GM08714 (cell line): ENCODE measurements around the gene MKRN2.

Experiments used
- H3K4me3 ChIP-seq: fragments of 200-500 bp; sonication (Bioruptor generic); 2 replicates; pipeline ENCODE4 v1.5.1; 2014; ENCODE audit warnings: mild to moderate bottlenecking, low read length, inconsistent platforms
- ZNF274 ChIP-seq: IDR thresholded peaks from 2 replicates; pipeline ENCODE4 v1.6.1; 2012; ENCODE audit warnings: mild to moderate bottlenecking, low read depth, low read length

Gene MKRN2

DNA sequence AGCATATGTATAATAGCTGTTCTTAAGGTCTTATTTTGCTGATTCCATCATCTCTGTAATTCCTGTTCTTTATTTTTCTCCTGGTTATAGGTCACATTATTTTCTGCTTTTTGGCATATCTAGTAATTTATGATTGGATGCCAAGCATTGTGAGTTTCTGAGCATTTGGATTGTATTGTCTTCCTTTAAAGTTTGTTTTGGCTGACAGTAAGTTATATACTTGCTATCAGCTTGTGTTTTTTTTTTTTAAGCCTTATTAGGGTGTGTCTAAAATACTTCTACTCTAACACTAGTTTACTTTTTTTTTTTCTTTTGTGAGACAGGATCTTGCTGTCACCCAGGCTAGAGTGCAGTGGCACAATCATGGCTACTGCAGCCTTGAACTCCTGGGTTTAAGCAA lies 10.1 kb downstream of the MKRN2 start:
- TF ChIP-seq ZNF274: no peak
- H3K4me3 ChIP-seq: no peak overlapping the region

DNA sequence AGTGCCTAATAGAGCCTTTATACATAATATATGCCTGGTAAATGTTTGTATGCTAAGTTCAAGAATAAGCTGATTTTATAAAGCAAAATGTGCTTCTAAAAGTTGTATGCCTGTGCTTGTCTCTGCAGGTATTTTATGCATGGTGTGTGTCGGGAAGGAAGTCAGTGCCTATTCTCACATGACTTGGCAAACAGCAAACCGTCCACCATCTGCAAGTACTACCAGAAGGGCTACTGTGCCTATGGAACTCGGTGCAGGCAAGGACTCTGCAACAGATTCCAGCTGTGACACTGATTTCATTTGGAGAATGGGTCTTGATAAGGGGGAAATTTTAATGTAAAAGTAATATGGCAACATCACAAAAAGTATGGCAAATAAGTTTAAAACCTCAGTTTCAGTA lies 11.9 kb downstream of the MKRN2 start:
- TF ChIP-seq ZNF274: no peak
- H3K4me3 ChIP-seq: no peak overlapping the region

DNA sequence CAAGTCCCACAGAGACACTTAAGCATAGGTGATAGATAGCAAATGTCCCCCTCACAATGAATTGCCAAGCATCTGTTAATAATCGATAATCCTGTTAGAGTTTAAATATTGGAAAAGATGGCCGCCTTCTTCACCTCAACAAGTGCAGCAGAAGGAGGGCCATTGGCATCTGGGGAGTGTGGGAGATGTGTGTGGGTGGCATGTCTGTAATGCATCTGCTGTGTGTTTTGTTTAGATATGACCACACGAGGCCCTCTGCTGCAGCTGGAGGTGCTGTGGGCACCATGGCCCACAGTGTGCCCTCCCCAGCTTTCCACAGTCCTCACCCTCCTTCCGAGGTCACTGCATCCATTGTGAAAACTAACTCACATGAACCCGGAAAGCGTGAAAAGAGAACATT lies 12.9 kb downstream of the MKRN2 start:
- no peak overlapping the region for H3K4me3 ChIP-seq
- TF ChIP-seq ZNF274: no peak

- no peak overlapping the region for H3K4me3 ChIP-seq
- no peak for TF ChIP-seq ZNF274
Measured at GRCh38 chr3:12571986-12572385, 15.1 kb downstream of the MKRN2 start.

- no peak overlapping the region for H3K4me3 ChIP-seq
- TF ChIP-seq ZNF274: no peak
Measured at GRCh38 chr3:12574131-12574530, 17.2 kb downstream of the MKRN2 start.

DNA sequence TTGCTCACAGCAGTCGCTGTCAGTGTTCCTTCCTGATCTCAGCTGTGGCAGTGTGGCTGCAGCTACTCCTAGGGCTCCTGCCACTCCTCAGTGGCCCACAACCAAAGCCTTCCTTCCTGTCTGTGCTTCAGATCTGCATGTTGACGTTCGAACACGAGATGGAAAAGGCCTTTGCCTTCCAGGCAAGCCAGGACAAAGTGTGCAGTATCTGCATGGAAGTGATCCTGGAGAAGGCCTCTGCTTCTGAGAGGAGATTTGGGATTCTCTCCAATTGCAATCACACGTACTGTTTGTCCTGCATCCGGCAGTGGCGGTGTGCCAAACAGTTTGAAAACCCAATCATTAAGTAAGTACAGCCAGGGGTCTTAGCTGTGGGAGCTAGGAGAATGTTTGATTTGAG lies 17.8 kb downstream of the MKRN2 start:
- H3K4me3 ChIP-seq: no peak overlapping the region
- TF ChIP-seq ZNF274: no peak

DNA sequence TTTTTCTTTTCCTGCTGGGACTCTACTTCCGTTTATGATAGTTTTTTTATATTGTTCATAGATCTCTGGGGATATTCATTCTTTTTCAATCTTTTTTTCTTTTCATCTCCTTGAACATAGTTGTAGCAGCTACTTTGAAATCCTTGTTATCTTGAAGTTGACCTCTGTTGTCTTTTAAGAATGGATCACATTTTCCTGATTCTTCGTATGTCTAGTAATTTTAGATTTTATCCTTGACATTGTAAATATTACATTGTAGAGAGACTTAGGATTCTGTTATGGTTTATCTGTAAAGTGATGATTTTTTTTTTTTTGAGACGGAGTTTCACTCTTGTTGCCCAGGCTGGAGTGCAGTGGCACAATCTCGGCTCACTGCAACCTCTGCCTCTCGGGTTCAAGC lies 20.5 kb downstream of the MKRN2 start:
- TF ChIP-seq ZNF274: no peak
- H3K4me3 ChIP-seq: no peak overlapping the region

DNA sequence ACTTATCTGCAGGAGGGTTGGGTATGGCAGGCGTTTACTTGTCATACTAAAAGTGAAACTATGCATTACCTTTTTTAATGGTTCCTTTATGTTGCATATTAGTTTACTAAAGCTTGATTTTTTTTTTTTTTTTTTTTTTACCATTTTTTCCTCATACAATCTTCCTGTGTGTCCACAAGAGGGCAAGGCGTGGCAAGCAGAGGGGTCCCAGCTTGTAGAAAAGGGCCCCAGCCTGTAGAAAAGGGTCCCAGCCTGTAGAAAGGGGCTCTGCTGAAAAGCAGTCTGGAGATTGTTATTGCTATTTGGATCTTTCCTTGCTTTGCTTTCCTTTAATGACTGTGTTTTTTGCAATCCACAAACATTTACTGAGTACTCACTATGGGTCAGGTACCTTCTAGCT lies 21.9 kb downstream of the MKRN2 start:
- no peak for TF ChIP-seq ZNF274
- no peak overlapping the region for H3K4me3 ChIP-seq

GRCh38 chr3:12579456-12579855 lies 22.6 kb downstream of the MKRN2 start:
- no peak overlapping the region for H3K4me3 ChIP-seq
- TF ChIP-seq ZNF274: no peak

DNA sequence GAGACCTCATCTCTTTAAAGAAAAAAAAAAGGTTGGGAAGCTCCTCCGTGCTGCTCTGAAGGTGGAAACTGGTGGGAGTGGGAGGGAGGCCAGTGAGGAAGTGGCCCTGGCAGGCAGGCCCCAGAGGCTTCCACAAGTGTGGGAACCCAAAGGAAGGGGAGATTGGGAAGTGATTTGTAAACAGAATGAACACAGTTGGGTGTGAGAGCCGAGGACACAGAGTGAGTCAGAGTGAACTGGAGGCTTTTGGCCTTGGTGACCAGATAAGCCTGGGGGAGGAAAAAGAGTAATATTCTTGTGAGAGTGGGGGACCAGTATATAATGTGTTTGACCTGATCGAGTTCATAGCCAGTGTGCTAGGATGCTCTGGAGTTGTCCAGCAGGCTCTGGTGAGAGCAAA lies 23.0 kb downstream of the MKRN2 start:
- no peak overlapping the region for H3K4me3 ChIP-seq
- TF ChIP-seq ZNF274: no peak

DNA sequence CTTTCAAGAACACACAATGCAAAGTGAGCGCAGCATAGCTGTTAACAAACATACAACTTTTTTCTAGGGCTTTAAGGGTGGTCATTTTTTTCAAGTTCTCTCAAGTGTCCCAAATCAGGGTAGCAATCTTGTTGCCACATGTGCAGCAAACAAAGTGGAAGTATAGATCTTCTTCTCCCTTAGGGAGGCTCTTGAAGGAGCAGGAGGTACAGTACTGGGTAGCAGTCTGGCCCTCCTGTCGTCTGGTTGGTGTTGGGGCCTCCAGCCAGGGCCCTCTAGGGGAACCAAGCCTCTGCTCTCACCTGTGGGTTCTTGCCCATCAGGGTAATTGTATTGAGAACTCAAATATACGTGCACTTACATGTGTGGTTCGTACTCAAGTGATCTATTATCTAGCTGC lies 25.8 kb downstream of the MKRN2 start:
- H3K4me3 ChIP-seq: no peak overlapping the region
- TF ChIP-seq ZNF274: no peak

- no peak overlapping the region for H3K4me3 ChIP-seq
- TF ChIP-seq ZNF274: no peak
Measured at GRCh38 chr3:12583280-12583679, 26.4 kb downstream of the MKRN2 start.

DNA sequence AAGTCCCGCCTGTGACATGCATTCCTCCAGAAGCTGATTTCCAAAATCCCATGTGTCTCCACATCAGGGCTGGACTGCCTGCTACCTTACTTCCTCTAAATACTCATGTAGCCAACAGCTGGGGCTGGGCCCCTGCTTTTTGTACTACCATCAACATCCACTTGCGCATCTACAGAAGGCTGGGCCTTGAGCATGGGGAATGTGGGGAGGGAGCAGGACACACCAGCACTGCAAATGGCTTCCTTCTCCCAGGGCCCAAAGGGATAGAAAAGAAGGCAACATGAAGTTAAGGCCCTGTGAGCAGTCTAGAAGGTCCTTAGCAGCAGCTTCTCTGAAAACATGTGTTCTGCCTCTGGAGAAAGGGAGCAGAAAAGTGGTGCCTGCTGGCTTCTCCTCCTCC lies 27.2 kb downstream of the MKRN2 start:
- no peak overlapping the region for H3K4me3 ChIP-seq

DNA sequence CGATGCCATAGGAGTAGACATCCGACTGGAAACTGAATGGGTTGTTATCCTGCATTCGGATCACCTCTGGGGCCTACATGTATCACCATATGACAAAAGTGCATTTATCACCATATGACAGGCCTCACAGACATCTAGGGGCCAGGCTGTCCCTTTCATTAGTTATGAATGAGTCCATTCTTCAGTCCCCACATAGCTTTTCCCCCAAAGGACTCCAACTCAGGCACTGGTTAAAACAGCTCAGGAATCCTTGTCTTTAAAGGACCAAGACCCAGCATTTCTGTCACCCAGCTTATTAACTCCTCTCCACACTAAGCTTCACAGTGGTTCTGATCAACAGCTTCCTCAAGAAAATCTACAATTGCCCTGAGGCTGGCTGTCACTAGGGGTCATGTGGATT lies 28.3 kb downstream of the MKRN2 start:
- no peak for TF ChIP-seq ZNF274
- no peak overlapping the region for H3K4me3 ChIP-seq

More for the DNA sequence above, 27.2 kb downstream of the MKRN2 start:
- TF ChIP-seq ZNF274: no peak

DNA sequence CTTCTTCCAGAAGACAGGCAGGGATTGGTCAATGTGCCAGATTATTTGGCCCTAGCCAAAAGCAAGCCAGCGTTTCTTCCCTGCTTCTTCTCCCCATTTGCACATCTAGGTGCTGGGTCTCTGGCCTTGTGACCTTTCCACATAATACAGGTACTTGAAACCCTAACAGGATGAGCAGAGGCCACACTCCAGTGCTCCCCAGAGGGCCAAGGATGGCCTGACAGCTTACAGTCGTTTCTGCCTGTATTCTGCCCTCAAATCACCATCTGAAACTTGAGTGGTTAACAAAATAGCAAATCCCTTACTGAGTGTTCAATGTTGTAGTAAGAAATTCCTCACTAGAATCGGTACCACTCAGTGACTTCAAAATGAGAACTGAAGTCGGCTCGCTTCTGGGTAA lies 29.1 kb downstream of the MKRN2 start:
- TF ChIP-seq ZNF274: no peak
- H3K4me3 ChIP-seq: no peak overlapping the region

- TF ChIP-seq ZNF274: no peak
Measured at GRCh38 chr3:12586403-12586802, 29.5 kb downstream of the MKRN2 start.

More at GRCh38 chr3:12586403-12586802, 29.5 kb downstream of the MKRN2 start:
- H3K4me3 ChIP-seq: no peak overlapping the region
